SU-DHL-6 (cell line): ENCODE measurements around the gene CDC25B.

Experiments
- H2AFZ ChIP-seq: fragments of 200-600 bp; sonication (generic); 2 replicates; pipeline ENCODE4 v1.6.1; 2014; ENCODE audit warnings: low read depth, mild to moderate bottlenecking, moderate library complexity, mixed read lengths, antibody characterized with exemption, low read length; ENCODE audit not compliant: severe bottlenecking
- H3F3A ChIP-seq: fragments of 200-600 bp; shearing (Covaris generic); 2 replicates; pipeline ENCODE4 v1.6.0; 2016; ENCODE audit warnings: antibody characterized with exemption, mild to moderate bottlenecking; ENCODE audit not compliant: insufficient read depth
- H3K27ac ChIP-seq: fragments of 200-600 bp; sonication (generic); 2 replicates; pipeline ENCODE4 v1.5.1; 2016; ENCODE audit warnings: low read depth, mild to moderate bottlenecking, low read length, moderate library complexity, mixed read lengths
- H3K27me3 ChIP-seq: fragments of 200-600 bp; sonication (generic), shearing (Covaris generic); 2 replicates; pipeline ENCODE4 v1.6.0; 2014; ENCODE audit warnings: mild to moderate bottlenecking, low read length
- H3K36me3 ChIP-seq: fragments of 200-600 bp; sonication (generic); 2 replicates; pipeline ENCODE4 v1.6.1; 2014; ENCODE audit warnings: mild to moderate bottlenecking, low read length, mixed read lengths
- H3K4me2 ChIP-seq: fragments of 300-600, 200-600 bp; shearing (Covaris generic), sonication (generic); 2 replicates; pipeline ENCODE4 v1.6.0; 2014; ENCODE audit warnings: low read length, low read depth, mild to moderate bottlenecking; ENCODE audit not compliant: poor library complexity, severe bottlenecking
- H3K4me3 ChIP-seq: fragments of 200-600 bp; sonication (generic); 2 replicates; pipeline ENCODE4 v1.5.1; 2014; ENCODE audit warnings: antibody characterized with exemption, low read length, mild to moderate bottlenecking, mixed read lengths; ENCODE audit not compliant: insufficient read depth, poor library complexity, severe bottlenecking
- H3K79me2 ChIP-seq: fragments of 200-600 bp; sonication (generic); 2 replicates; pipeline ENCODE4 v1.6.1; 2014; ENCODE audit warnings: mild to moderate bottlenecking, low read length, moderate library complexity; ENCODE audit not compliant: insufficient read depth
- H3K9ac ChIP-seq: fragments of 200-600 bp; sonication (generic); 2 replicates; pipeline ENCODE4 v1.7.0; 2014; ENCODE audit warnings: mild to moderate bottlenecking, low read length
- H3K9me2 ChIP-seq: fragments of 200-600 bp; sonication (generic); replicated peaks from 2 replicates; pipeline ENCODE4 v1.6.1; 2014; ENCODE audit warnings: low read length; ENCODE audit not compliant: insufficient read depth
- H3K9me3 ChIP-seq: fragments of 200-600 bp; sonication (generic); 2 replicates; pipeline ENCODE4 v1.6.1; 2014; ENCODE audit warnings: low read length, mixed read lengths; ENCODE audit not compliant: insufficient read depth
- H4K20me1 ChIP-seq: fragments of 200-600 bp; sonication (generic); 2 replicates; pipeline ENCODE4 v1.6.1; 2014; ENCODE audit warnings: low read depth, mild to moderate bottlenecking, antibody characterized with exemption, low read length, moderate library complexity, mixed read lengths
- CTCF ChIP-seq: fragments of 200-600 bp; sonication (generic); IDR thresholded peaks from one replicate; pipeline ENCODE4 v1.5.1; 2017; ENCODE audit warnings: antibody characterized with exemption, mild to moderate bottlenecking, low read length, moderate library complexity; ENCODE audit not compliant: insufficient read depth, poor library complexity, severe bottlenecking
- EZH2phosphoT487 ChIP-seq: fragments of 200-600 bp; sonication (generic), shearing (Covaris generic); conservative IDR thresholded peaks from 2 replicates; pipeline ENCODE4 v1.6.1; 2018; ENCODE audit warnings: mild to moderate bottlenecking, antibody characterized with exemption, low read length, moderate library complexity, mixed read lengths

The CDC25B gene

GRCh38 chr20:3801846-3802245 lies 5.7 kb downstream of the CDC25B start:
- TF ChIP-seq EZH2phosphoT487: no peak
- no peak for TF ChIP-seq CTCF
- Histone ChIP-seq H3K79me2 (peaks cover 7% of the 10 kb centered on the region), H3K9me3 (no peaks in the 10 kb centered on the region), H3K9ac (no peak overlapping the region), H3K9me2 (no peaks in the 10 kb centered on the region), H3K36me3 (no peaks in the 10 kb centered on the region), H4K20me1 (no peaks in the 10 kb centered on the region), H3K27me3 (no peaks in the 10 kb centered on the region), H3F3A (peaks cover 2% of the 10 kb centered on the region; the same call in 1 of the 2 replicates), H3K4me2 (no peak overlapping the region), H2AFZ (no peak overlapping the region), H3K4me3 (no peak overlapping the region), H3K27ac (no peak overlapping the region)

- H3K79me2 ChIP-seq: no peaks in the 10 kb centered on the region; the same call in 1 of the 2 replicates
- H4K20me1 ChIP-seq: no peaks in the 10 kb centered on the region
- H3K9me3 ChIP-seq: no peaks in the 10 kb centered on the region
- no peaks in the 10 kb centered on the region for H3K27me3 ChIP-seq
- H2AFZ ChIP-seq: no peak overlapping the region
- no peaks in the 10 kb centered on the region for H3K9me2 ChIP-seq
- peaks cover 7% of the 10 kb centered on the region; the same call in 1 of the 2 replicates for H3F3A ChIP-seq
- H3K27ac ChIP-seq: no peak overlapping the region
- TF ChIP-seq EZH2phosphoT487 (no peak), CTCF (no peak)
- H3K4me2 ChIP-seq: no peak overlapping the region
- H3K9ac ChIP-seq: no peak overlapping the region
- H3K36me3 ChIP-seq: no peaks in the 10 kb centered on the region
- no peak overlapping the region for H3K4me3 ChIP-seq
Observed at GRCh38 chr20:3802524-3803239, 6.6 kb downstream of the CDC25B start.

GRCh38 chr20:3803289-3803688 lies 7.2 kb downstream of the CDC25B start:
- Histone ChIP-seq H3K79me2 (no peaks in the 10 kb centered on the region; the same call in 1 of the 2 replicates), H3K9ac (no peak overlapping the region), H2AFZ (no peak overlapping the region), H3K9me2 (no peaks in the 10 kb centered on the region), H3K9me3 (no peaks in the 10 kb centered on the region), H3K4me2 (no peak overlapping the region), H3K27ac (no peak overlapping the region), H4K20me1 (no peaks in the 10 kb centered on the region), H3K27me3 (no peaks in the 10 kb centered on the region), H3K4me3 (no peak overlapping the region), H3K36me3 (no peaks in the 10 kb centered on the region), H3F3A (peaks cover 7% of the 10 kb centered on the region; the same call in 1 of the 2 replicates)
- no peak for TF ChIP-seq EZH2phosphoT487
- TF ChIP-seq CTCF: no peak
